RPMI8226 (cell line): ENCODE data around the gene TOP1.

ENCODE experiments used
- DNase-seq: peaks from one replicate; pipeline ENCODE4 v3.0.0-alpha.2; 2015

Gene TOP1

GRCh38 chr20:41170386-41171105 is 141.9 kb downstream of the TOP1 start:
- DNase-seq: no peak

GRCh38 chr20:41171736-41172295 is 143.2 kb downstream of the TOP1 start:
- no peak for DNase-seq

DNA sequence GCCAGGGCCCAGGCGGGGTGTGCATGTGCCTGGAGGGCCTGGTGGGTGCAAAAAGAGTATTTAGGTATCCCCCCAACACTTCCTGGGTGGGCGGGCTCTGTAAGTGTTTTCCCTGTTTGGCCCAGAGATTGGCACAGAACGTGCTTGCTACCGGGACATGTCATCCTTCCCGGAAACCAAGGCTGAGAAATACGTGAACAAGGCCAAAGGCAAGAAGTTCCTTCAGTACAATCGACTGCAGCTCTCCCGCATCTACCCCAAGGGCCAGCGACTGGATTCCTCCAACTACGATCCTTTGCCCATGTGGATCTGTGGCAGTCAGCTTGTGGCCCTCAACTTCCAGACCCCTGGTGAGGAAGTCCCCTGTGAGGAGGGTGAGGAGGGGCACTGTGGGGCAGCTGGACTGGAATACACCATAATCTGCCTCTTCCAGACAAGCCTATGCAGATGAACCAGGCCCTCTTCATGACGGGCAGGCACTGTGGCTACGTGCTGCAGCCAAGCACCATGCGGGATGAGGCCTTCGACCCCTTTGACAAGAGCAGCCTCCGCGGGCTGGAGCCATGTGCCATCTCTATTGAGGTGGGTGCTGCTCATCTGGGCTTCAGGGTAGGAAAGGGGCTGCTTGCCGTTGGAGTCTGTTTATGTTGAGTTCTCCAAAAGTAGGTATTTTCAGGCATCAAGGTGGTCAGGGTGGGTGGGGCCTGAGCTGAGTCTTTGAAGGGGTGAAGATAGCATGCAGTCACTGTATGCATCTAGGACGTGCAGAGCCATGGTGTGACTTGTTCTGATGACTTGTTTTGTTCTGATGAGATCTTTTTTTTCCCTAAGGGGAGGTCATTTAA is 143.9 kb downstream of the TOP1 start:
- no peak for DNase-seq

- peak; percentile 61 for DNase-seq
Measured at GRCh38 chr20:41173161-41173721, 144.6 kb downstream of the TOP1 start.

- DNase-seq: no peak
Measured at GRCh38 chr20:41173791-41174341, 145.2 kb downstream of the TOP1 start.
